H54 (cell line): ENCODE data around the gene CDK11B.

Experiments used
- DNase-seq: peaks from one replicate; pipeline ENCODE4 v3.0.0; 2011; ENCODE audit warnings: low spot score, mixed read lengths; ENCODE audit not compliant: insufficient read length
- FAIRE-seq: peaks from 3 replicates; lab custom pipeline; 2011; peaks lifted over from hg19 to GRCh38; lab: Jason Lieb, UNC
- POLR2A ChIP-seq: IDR thresholded peaks from 2 replicates; pipeline ENCODE4 v1.6.1; 2011; ENCODE audit warnings: low read depth, mild to moderate bottlenecking, low read length

Gene CDK11B

DNA sequence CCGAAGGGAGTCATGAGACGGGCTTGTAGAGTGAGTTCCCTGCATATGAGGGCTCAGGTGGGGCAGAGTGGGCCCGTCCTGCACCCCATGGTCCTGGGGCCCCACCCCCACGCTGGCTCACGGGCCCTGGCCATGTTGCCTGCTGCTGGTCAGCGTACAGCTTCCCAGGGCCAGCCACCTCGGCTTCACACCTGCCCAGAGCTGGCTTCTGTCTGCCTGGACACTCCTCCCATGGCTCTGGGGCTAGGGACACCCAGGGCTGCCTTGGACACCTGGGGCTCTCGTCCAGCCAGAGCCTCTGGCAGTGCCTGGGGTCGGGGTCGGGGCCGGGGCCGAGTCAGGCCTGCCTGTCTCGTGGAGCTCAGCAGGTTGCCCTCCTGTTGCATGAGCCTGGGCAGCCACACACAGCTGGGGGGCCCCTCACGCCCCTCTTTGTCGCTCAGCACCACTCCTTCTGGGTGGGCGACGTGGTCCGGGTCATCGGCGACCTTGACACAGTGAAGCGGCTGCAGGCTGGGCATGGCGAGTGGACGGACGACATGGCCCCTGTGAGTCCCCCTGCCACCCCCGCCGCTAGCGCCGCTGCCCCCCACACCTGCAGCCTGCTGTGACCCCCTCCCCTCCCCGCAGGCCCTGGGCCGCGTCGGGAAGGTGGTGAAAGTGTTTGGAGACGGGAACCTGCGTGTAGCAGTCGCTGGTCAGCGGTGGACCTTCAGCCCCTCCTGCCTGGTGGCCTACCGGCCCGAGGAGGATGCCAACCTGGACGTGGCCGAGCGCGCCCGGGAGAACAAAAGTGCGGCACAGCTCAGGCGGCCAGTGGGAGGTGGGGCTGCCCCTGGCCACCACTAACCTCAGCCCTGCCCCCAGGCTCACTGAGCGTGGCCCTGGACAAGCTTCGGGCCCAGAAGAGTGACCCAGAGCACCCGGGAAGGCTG is 32.3 kb downstream of the CDK11B start:
- TF ChIP-seq POLR2A, result no peak
- no peak for FAIRE-seq
- DNase-seq, result no peak

- TF ChIP-seq POLR2A, result no peak
- DNase-seq (no peak), FAIRE-seq (no peak)
These were observed 33.0 kb downstream of the CDK11B start for GRCh38 chr1:1625824-1626206.

DNA sequence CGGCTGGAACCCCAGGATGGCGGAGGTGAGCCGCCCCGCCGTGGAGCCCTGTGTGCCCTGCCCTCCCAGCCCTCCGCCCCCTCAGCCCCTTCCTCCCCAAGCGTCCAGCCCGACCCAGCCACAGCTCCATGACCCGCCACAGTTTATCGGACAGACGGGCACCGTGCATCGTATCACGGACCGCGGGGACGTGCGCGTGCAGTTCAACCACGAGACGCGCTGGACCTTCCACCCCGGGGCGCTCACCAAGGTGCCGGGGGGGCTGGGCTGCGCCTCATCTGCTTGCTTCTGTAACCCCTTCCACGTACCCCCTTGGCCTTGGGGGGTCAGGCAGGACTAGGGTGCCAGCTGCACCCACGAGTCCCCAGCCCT is 33.4 kb downstream of the CDK11B start:
- no peak for DNase-seq
- TF ChIP-seq POLR2A, result no peak
- no peak for FAIRE-seq

GRCh38 chr1:1624443-1625403 is 34.1 kb downstream of the CDK11B start:
- FAIRE-seq (no peak), DNase-seq (no peak)
- TF ChIP-seq POLR2A, result no peak

DNA sequence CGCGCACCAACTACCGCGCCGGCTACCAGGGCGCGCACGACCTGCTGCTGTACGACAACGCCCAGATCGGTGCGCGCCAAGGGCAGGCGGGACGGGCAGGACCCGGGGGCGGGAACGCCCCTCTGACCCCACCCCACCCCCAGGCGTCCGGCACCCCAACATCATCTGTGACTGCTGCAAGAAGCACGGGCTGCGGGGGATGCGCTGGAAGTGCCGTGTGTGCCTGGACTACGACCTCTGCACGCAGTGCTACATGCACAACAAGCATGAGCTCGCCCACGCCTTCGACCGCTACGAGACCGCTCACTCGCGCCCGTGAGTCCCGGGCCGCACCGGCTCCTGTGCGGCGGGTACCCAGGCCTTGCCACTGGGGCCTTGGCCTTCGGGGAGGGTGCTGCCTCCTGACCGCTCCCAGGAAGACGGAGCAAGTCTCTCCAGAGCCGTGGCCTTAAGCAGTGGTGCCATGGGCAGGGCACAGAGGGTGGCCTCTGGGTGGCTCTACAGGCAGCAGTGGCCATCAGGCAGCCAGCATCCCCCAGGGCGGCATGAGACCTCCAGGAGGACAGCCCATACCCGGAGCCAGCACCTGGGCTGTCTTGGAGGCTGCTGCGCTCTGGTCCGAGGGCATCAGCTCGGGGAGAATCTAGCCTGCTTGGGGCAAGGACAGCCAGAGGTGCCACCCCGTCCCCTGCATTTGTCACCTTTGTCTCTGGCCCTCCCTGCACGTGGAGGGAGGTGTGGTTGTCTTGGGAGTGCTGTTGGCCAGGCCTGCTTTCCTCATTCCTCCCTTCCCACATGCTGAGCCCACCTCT is 35.0 kb downstream of the CDK11B start:
- TF ChIP-seq POLR2A, result no peak
- FAIRE-seq, result no peak

DNA sequence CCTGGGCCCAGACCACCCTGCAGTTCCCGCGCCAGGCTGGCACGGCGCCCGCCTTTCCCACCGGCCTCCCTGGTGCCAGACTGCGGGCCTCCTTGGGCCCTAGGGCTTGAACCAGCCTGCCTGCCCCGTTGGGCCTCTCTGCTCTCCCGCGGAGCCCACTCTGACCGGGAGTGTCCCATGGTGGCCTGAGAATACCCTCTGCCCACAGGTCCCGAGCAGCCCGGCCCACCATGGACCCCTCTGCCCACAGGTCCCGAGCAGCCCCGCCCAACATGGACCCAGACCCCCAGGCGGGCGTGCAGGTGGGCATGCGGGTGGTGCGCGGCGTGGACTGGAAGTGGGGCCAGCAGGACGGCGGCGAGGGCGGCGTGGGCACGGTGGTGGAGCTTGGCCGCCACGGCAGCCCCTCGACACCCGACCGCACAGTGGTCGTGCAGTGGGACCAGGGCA is 35.6 kb downstream of the CDK11B start:
- no peak for TF ChIP-seq POLR2A
- FAIRE-seq (no peak), DNase-seq (no peak)

More for the DNA sequence above, 35.0 kb downstream of the CDK11B start:
- no peak for DNase-seq

- FAIRE-seq (no peak), DNase-seq (no peak)
- TF ChIP-seq POLR2A, result no peak
These were observed 36.1 kb downstream of the CDK11B start for GRCh38 chr1:1622788-1623094.

GRCh38 chr1:1622010-1622787 is 36.6 kb downstream of the CDK11B start:
- no peak for TF ChIP-seq POLR2A
- DNase-seq (no peak), FAIRE-seq (no peak)

- DNase-seq, result no peak
- no peak for TF ChIP-seq POLR2A
- no peak for FAIRE-seq
These were observed 37.4 kb downstream of the CDK11B start for GRCh38 chr1:1621173-1622009.

- no peak for FAIRE-seq
- no peak for DNase-seq
- TF ChIP-seq POLR2A, result no peak
These were observed 38.2 kb downstream of the CDK11B start for GRCh38 chr1:1620433-1621139.

GRCh38 chr1:1619917-1620361 is 38.9 kb downstream of the CDK11B start:
- no peak for TF ChIP-seq POLR2A
- DNase-seq (no peak), FAIRE-seq (no peak)
